K562 (cell line): ENCODE results near the gene ITGAL. TPM values are rescaled to one million over a fixed set of nuclear protein-coding genes. Genes with fewer than 3 reads are reported as not detected.
A peak's percentile ranks its signal among the peaks of the same experiment; 100 is the strongest.

Experiments
- ATF7 ChIP-seq: fragments of 450-650 bp; IDR thresholded peaks from 2 replicates; pipeline ENCODE4 v1.7.1; 2014; ENCODE audit warnings: mild to moderate bottlenecking, moderate library complexity
- CREM ChIP-seq: IDR thresholded peaks from 2 replicates; pipeline ENCODE4 v1.6.1; 2014; ENCODE audit warnings: antibody characterized with exemption, low read depth
- EP400 ChIP-seq: fragments of 450-650 bp; IDR thresholded peaks from 2 replicates; pipeline ENCODE4 v1.6.1; 2017; ENCODE audit warnings: antibody characterized with exemption, mild to moderate bottlenecking, moderate library complexity
- GTF2E2 ChIP-seq: fragments of 200-800 bp; sonication (Bioruptor generic); IDR thresholded peaks from 2 replicates; pipeline ENCODE4 v1.6.1; 2016; ENCODE audit warnings: missing genetic modification characterization, missing compliant biosample characterization
- HEY1 ChIP-seq: fragments of 250-450 bp; sonication (Bioruptor Pico); IDR thresholded peaks from 2 replicates; pipeline ENCODE4 v1.5.0; 2020; ENCODE audit warnings: mild to moderate bottlenecking, moderate library complexity, borderline replicate concordance
- MNT ChIP-seq, 2 experiments: fragments of 450-650 bp; conservative IDR thresholded peaks; 2 replicates each; pipeline ENCODE4 v1.6.1; 2017; ENCODE audit warnings: mild to moderate bottlenecking in 2 of 2, moderate library complexity in 2 of 2
- MTA3 ChIP-seq: fragments of 450-650 bp; formaldehyde crosslinking; IDR thresholded peaks from 2 replicates; pipeline ENCODE4 v1.6.1; 2017; ENCODE audit warnings: mild to moderate bottlenecking, borderline replicate concordance
- NFRKB ChIP-seq: fragments of 450-650 bp; IDR thresholded peaks from 2 replicates; pipeline ENCODE4 v1.6.1; 2016; ENCODE audit warnings: low read depth
- NKRF ChIP-seq: fragments of 450-650 bp; IDR thresholded peaks from 2 replicates; pipeline ENCODE4 v1.6.1; 2016; ENCODE audit warnings: borderline replicate concordance
- PHB ChIP-seq: fragments of 250-450 bp; sonication (Bioruptor Pico); IDR thresholded peaks from 2 replicates; pipeline ENCODE4 v1.5.0; 2021
- STAT5B ChIP-seq: fragments of 250-450 bp; sonication (Bioruptor Pico); IDR thresholded peaks from 2 replicates; pipeline ENCODE4 v1.8.0; 2021; ENCODE audit warnings: mild to moderate bottlenecking, inconsistent platforms
- TEAD1 ChIP-seq, 2 experiments: fragments of 450-650 bp in 1 of 2; sonication (generic) in 1 of 2; formaldehyde crosslinking; IDR thresholded peaks; 2 replicates each; pipeline versions ENCODE4 v1.4.0 to v1.8.0; 2020 to 2022; ENCODE audit warnings: mild to moderate bottlenecking in 2 of 2, missing genetic modification reagents in 1 of 2
- THRAP3 ChIP-seq: fragments of 450-650 bp; IDR thresholded peaks from 2 replicates; pipeline ENCODE4 v1.6.1; 2016; ENCODE audit warnings: mild to moderate bottlenecking, inconsistent platforms, borderline replicate concordance
- ZBTB11 ChIP-seq, 3 experiments: fragments of 200-800 bp in 1 of 3; fragments of 250-450 bp in 1 of 3; fragments of 450-650 bp in 1 of 3; sonication (Bioruptor Pico) in 1 of 3; sonication (Bioruptor generic) in 1 of 3; formaldehyde crosslinking in 1 of 3; IDR thresholded peaks; 2 replicates each; pipeline versions ENCODE4 v1.6.1 to v1.8.0; 2016 to 2022; ENCODE audit warnings: mild to moderate bottlenecking in 2 of 3, missing genetic modification characterization in 2 of 3, missing compliant biosample characterization in 1 of 3, moderate library complexity in 1 of 3
- ZNF639 ChIP-seq, 2 experiments: fragments of 200-800 bp in 1 of 2; sonication (Bioruptor generic) in 1 of 2; sonication (generic) in 1 of 2; formaldehyde crosslinking in 1 of 2; IDR thresholded peaks in 1 of 2; conservative IDR thresholded peaks in 1 of 2; 2 replicates each; pipeline versions ENCODE4 v1.5.0 to v1.6.1; 2016 to 2020; ENCODE audit warnings: missing compliant biosample characterization in 1 of 2, missing genetic modification characterization in 1 of 2, missing genetic modification reagents in 1 of 2
- polyA plus RNA-seq, 8 experiments: library from polyadenylated mRNA; depleted of rRNA in 4 of 8; stranded (reverse) in 5 of 8; unstranded in 3 of 8; fragments of >200 nt; fragmentation: Nextera tagmentation in 2 of 8; fragmentation: Illumina TruSeq in 1 of 8; extraction: Ambion mirVana in 2 of 8; extraction: Trizol in 1 of 8; gene quantifications; 2 replicates each; pipeline versions ENCODE4 v1.2.1 to v1.2.3, GENCODE V29; 2011 to 2014; ENCODE audit warnings: inconsistent platforms in 1 of 8, missing spikeins in 1 of 8
- total RNA-seq, 7 experiments: library from RNA; depleted of rRNA in 6 of 7; stranded (reverse); fragments of >200 nt in 6 of 7; fragmentation: Illumina TruSeq in 2 of 7; extraction: Trizol in 2 of 7; gene quantifications; 2 replicates each; pipeline versions ENCODE4 v1.2.1 to v1.2.3, GENCODE V29; 2011 to 2021; ENCODE audit warnings: low replicate concordance in 1 of 7

Gene ITGAL
- total and polyA plus RNA-seq, 9 of the 15 experiments (the other 6 are each of a cell fraction or from before 2014, with no cell fraction given), result 0.01 to 0.53 TPM; not detected in 7

GRCh38 chr16:30535106-30535776 lies 62.7 kb downstream of the ITGAL start (continued):
- peak; percentile 21 to 26; a peak in 2 of 4 replicates for TF ChIP-seq MNT (conservative IDR thresholded peaks at IDR 0.05)
- no peak for TF ChIP-seq PHB (CRISPR knock-in tag)
- TF ChIP-seq MTA3, result 0 out of 2 replicates have a peak, but pooled peaks have one; percentile 16
- peak in 1 of 2 experiments; percentile 18; a peak in 1 of 4 replicates for TF ChIP-seq TEAD1 (CRISPR knock-in tag; IDR thresholded peaks at IDR 0.05)
- TF ChIP-seq THRAP3, result 0 out of 2 replicates have a peak, but pooled peaks have one; percentile 63
- no peak for TF ChIP-seq CREM
- TF ChIP-seq ZBTB11 (CRISPR knock-in tag; IDR thresholded peaks at IDR 0.05), result peak in 1 of 3 experiments; percentile 51; a peak in 1 of 6 replicates
- TF ChIP-seq STAT5B (CRISPR knock-in tag), result no peak
- no peak; the same call in 1 of the 2 replicates for TF ChIP-seq NFRKB
- TF ChIP-seq EP400, result peak; percentile 60
- TF ChIP-seq HEY1, result 0 out of 2 replicates have a peak, but pooled peaks have one; percentile 22
- TF ChIP-seq NKRF, result peak; percentile 57; the same call in 1 of the 2 replicates
- TF ChIP-seq GTF2E2 (tag), result peak; percentile 82; the same call in 1 of the 2 replicates
- peak in 1 of 2 experiments; percentile 65; a peak in 1 of 4 replicates for TF ChIP-seq ZNF639 (CRISPR knock-in tag; conservative IDR thresholded peaks at IDR 0.05 in 1 of 2, IDR thresholded peaks at IDR 0.05 in 1 of 2)
- TF ChIP-seq ATF7, result peak; percentile 6; the same call in 1 of the 2 replicates
